ENCODE results near the gene SLC5A2.
"Not testable (repeated sequence)": the region's sequence is repeated elsewhere in the genome, so short reads cannot be mapped to it uniquely, and the experiment has no call there.

The SLC5A2 gene

DNA sequence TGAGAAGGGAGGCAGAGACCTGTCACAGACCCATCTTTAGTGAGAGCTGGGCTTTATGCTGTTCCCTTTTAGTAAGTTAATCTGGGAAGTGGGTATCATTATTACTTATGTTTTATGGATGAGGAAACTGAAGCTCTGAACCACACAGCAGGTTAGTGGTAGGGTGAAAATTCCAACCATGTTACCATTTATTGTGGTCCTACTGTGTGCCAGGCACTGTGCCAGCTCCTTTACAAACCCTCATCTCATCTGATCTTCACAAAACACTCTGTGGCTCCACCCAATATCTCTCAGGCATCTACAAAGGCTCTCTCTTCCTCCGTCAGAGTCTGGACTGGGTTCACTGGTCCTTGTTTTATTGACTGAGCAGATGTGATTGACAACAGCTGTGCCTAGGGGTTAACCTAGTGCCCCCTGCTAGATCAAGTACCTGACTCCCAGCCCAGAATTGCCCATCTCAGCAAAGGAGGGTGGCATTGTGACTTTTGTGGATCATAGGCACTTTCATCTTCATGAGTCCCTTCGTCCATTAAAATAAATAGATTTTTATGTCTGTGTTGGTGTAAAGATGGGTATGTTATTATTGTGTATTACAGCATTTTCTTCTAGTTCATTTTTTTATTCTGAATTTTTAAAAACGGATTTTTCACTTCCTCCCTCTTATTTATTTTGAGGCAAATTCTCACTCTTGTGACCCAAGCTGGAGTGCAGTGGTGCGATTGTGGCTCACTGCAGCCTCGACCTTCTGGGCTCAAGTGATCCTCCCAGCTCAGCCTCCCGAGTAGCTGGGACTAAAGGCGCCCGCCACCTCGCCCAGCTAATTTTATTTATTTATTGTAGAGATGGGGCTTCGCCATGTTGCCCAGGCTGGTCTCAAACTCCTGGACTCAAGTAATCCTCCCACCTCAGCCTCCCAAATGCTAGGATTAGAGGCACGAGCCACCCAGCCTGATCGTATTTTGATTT is 7.9 kb upstream of the SLC5A2 start:
- FAIRE-seq (no peak), DNase-seq (ENCODE audit: insufficient read length, low spot score) (no peak)

DNA sequence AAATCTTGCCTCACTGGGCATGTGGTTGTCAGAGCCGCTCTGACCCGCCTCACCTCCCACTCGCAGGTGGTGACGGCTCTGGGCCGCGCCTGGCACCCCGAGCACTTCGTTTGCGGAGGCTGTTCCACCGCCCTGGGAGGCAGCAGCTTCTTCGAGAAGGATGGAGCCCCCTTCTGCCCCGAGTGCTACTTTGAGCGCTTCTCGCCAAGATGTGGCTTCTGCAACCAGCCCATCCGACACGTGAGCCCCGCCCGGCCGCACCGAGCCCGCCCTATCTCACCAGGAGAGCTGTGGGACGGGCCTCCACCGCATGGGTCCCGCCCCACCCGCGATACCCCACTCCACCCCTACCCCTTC is 7.0 kb upstream of the SLC5A2 start:
- FAIRE-seq: no peak

DNA sequence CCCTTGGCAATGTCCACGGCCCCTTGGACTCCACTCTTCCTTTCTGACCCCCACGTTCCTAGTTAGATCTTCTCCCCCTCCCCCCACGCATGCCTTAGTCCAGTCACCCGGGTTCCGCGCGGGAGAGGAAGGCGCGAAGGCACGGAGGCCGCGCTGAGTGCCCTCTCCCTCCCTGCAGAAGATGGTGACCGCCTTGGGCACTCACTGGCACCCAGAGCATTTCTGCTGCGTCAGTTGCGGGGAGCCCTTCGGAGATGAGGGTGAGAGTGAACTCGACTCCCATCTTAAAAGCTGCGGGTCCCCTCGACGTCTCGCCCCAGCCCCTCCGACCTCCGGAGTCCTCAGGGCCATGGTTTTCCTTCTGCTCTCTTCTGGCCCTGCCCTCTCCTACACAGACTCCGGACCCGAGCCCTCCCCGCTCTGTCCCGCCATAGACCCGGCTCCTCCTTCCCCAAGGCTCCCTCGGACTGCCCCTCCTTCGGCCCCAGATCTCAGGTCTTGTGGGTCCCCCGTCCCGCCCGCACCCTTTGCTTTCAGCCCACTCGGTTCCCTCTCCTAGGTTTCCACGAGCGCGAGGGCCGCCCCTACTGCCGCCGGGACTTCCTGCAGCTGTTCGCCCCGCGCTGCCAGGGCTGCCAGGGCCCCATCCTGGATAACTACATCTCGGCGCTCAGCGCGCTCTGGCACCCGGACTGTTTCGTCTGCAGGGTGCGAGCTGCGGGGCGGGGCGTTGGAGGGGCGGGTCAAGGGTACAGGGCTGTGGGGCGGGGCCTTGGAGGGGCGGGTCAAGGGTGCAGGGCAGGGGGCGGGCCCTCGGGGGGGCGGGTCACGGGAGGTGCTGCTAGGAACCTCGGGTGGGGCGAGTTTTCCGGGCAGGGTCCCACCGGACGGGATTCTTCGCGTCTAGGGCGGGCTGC is 6.4 kb upstream of the SLC5A2 start:
- FAIRE-seq (no peak), DNase-seq (ENCODE audit: insufficient read length, low spot score) (no peak)

More for the DNA sequence above, 7.0 kb upstream of the SLC5A2 start:
- DNase-seq (ENCODE audit: insufficient read length, low spot score): no peak

DNA sequence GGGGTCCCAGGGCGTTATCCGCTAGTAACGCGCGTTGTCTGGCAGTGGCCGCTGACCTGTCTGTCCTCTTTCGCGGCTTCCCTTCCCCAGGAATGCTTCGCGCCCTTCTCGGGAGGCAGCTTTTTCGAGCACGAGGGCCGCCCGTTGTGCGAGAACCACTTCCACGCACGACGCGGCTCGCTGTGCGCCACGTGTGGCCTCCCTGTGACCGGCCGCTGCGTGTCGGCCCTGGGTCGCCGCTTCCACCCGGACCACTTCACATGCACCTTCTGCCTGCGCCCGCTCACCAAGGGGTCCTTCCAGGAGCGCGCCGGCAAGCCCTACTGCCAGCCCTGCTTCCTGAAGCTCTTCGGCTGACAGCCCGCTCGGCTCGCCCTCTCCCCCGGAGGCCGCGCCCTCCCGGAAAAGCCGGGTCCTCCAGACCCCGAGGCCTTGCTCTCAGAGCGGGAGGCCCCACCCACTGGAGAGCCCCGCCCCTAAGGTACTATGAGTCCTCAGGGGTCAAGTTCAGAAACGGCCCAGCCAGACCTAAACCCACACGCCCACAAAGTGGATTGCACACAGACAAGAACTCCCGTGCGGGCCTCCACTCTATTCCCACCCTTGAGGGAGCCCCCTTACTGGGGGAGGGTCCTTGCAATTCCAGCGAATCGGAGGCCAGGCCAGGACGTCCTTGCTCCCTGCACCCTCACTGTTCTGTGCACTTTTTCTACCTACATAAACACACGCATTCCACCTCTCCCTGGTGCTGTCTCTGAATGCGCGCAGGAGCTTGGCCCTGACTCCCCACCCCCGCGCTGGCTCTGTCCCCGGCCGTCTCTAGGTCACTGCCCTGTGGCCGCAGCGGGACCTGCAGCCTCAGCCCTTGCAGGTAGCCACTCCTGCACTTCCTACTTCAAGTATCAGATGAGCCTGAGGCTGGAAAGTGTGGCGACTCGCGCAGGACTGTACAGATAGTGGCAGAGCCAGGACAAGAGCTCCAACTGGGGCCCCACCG is 5.4 kb upstream of the SLC5A2 start:
- no peak for FAIRE-seq

DNA sequence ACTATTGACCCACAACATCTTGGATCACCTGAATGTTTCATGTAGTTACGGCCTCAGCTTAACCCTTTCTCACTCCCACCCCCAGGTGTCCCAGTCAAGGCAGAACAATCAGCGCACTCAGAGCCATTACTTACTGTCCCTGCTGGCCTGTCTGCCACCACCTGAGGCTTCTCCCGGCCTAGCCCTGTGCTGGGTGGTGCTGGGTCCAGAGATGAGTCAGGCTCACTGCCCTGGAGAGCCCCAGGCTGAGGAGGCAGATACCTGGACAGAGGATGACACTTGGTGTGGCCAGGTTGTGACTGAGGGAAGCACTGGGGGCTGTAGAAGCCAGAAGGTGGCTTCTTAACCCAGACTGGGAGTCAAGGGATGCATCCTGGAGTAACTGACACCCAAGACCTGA is 4.0 kb upstream of the SLC5A2 start:
- no peak for DNase-seq (ENCODE audit: insufficient read length, low spot score)
- FAIRE-seq: no peak

More for the DNA sequence above, 5.4 kb upstream of the SLC5A2 start:
- DNase-seq (ENCODE audit: insufficient read length, low spot score): no peak

DNA sequence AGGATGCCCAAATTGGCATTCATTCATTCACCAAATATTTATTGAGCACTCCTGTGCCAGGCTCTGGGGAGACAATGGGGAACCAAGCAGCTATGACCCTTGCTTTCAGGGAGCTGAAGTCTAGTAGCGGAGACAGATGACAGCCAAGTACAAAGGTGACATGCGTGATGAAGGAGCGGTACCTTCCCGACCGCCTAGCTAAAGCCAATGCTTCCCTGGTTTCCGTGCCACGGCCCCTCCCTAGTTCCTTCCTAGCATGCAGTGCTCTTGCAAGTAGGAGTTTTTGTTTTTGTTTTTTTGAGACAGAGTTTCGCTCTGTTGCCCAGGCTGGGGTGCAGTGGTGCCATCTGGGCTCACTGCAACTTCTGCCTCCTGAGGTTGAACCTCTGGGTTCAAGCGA is 3.2 kb upstream of the SLC5A2 start:
- DNase-seq (ENCODE audit: insufficient read length, low spot score): no peak
- FAIRE-seq: no peak

DNA sequence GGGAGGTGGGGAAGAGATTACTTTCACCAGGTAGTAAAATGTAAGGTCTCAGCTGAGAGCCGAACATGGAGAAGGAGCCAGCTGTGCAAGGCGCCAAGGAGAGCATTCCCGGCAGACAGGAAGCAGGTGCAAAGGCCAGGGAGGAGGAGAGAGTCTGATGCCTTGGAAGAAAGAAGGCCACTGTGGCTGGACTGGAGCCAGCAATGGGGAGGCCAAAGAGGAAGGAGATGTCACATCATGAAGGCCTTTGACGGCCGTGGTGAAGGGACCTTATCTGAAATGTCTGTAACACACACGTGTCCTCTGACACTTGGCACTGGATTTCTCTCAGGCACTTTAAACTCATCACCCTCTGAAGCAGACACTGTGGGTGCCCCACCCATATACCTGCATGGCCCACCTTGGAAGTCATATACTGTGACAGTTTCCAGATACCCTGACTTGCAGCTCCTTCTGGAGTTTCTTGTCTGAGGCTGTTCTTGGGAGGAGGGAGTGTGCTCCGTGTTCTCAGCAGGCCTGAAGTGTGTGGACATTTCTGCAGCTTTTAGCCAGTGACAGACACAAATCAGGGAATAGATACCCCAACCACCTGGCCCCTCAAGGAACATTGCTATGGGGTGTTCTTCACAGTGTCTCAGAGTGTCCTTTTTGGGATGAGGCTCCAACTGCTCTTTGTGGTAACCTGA is 1.9 kb upstream of the SLC5A2 start:
- FAIRE-seq: no peak
- no peak for DNase-seq (ENCODE audit: insufficient read length, low spot score)

DNA sequence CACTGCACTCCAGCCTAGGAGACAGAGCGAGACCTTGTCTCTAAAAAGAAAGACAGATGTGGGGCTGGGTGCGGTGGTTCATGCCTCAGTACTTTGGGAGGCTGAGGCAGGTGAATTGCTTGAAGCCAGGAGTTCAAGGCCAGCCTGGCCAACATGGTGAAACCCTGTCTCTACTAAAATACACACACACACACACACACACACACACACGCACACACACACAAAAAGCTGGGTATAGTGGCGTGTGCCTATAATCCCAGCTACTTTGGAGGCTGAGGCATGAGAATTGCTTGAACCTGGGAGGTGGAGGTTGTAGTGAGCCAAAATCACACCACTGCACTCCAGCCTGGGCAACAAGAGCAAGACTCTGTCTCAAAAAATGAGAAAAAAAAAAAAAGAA is 1.1 kb downstream of the SLC5A2 start:
- not testable (repeated sequence) for DNase-seq (ENCODE audit: insufficient read length, low spot score); FAIRE-seq

DNA sequence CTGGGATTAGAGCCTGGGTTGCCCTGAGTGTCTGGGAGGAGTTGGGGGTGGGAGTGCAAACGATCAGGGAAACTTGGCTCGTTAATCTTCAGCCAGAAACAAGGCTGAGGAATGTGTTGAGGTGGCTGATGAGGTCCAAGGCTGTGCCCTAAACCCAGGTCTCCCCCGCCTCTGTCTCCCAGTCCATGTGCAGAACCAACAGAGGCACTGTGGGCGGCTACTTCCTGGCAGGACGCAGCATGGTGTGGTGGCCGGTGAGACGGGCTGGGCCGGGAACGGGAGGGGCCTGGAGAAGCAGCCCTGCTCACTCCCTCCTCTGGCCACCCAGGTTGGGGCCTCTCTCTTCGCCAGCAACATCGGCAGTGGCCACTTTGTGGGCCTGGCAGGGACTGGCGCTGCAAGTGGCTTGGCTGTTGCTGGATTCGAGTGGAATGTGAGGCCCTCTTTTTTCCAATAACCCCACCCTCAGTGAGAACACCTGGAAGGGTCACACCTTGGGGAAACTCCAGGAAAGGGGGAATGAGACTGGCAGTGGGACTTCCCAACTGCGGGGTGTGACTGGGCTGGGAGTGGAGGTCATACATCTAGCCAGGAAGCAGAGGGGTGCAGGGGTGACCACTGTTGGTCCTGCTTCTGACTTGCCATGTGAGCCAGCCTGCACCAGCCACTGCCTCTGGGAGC is 1.7 kb downstream of the SLC5A2 start:
- FAIRE-seq (no peak), DNase-seq (ENCODE audit: insufficient read length, low spot score) (no peak)

DNA sequence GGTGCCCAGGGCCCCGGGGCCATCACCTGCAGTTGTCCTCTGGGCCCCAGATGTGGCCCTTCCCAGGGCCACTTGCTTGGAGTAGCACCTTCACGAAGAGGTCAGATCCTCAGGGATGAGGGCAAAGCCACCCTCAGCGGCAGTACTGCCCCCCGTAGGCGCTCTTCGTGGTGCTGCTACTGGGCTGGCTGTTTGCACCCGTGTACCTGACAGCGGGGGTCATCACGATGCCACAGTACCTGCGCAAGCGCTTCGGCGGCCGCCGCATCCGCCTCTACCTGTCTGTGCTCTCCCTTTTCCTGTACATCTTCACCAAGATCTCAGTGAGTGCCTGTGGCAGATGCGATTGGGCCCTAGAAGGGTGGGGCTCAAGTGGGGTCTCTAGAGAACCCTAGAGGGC is 2.6 kb downstream of the SLC5A2 start:
- DNase-seq (ENCODE audit: insufficient read length, low spot score) (no peak), FAIRE-seq (no peak)

DNA sequence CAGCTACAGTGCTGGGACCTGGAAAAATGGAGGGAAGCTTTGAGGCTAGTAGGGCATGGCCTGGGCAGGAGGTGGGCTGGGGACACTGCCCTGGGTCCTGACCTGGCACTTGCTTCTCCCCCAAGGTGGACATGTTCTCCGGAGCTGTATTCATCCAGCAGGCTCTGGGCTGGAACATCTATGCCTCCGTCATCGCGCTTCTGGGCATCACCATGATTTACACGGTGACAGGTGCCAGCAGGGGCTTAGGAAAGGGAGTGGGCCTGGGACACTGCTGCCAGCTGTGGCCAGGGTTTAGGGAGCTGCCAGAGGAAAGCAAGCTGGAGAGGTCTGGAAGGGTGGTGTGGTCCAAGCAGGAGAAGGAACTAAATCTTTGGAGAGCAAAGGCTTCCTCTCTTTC is 3.1 kb downstream of the SLC5A2 start:
- DNase-seq (ENCODE audit: insufficient read length, low spot score) (no peak), FAIRE-seq (no peak)

DNA sequence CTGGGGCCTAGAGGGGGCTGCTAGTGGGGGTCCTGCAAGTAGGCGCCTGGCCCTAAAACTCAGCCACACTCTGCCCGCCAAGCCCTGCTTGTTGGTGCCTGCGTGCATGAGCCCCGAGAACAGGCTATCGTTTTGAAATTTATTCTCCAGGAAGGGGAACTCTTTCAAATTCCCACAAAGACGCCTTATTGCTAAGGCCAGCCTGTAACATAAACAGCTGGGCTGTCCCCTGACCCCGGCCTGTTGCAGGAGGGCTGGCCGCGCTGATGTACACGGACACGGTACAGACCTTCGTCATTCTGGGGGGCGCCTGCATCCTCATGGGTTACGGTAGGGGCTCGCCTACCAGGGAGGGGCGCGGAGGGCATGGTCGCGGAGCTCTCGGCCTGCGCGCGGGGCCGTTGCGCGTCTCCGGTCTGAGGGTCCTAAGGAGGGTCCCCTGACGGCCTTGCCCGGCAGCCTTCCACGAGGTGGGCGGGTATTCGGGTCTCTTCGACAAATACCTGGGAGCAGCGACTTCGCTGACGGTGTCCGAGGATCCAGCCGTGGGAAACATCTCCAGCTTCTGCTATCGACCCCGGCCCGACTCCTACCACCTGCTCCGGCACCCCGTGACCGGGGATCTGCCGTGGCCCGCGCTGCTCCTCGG is 4.3 kb downstream of the SLC5A2 start:
- DNase-seq (ENCODE audit: insufficient read length, low spot score): no peak
- FAIRE-seq: peak; percentile 20

DNA sequence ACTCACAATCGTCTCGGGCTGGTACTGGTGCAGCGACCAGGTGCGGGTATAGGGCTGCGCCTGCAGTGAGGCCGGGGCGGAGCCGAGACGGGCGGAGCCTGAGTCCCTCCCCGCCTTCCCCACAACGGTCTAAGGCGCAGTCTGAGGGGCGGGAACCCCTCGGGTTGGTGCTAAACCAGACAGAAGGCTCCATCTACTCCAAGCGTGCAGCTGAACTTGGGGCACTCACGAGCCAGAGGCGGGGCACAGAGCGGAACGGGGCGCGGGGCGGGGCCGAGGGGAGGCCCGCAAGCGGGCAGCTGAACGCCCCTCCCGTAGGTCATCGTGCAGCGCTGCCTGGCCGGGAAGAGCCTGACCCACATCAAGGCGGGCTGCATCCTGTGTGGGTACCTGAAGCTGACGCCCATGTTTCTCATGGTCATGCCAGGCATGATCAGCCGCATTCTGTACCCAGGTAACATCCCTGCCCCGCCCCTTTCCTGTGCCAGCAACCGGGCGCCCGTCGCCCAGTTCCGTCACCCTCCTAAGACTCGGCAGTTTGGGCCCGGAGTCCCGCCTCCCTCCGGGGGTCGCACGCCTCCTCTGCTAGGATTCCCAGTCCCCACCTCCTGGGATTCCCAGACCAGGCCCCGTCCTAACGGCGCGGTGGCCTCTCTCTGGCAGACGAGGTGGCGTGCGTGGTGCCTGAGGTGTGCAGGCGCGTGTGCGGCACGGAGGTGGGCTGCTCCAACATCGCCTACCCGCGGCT is 5.0 kb downstream of the SLC5A2 start:
- FAIRE-seq (peak; percentile 68), DNase-seq (ENCODE audit: insufficient read length, low spot score) (peak; percentile 59)

DNA sequence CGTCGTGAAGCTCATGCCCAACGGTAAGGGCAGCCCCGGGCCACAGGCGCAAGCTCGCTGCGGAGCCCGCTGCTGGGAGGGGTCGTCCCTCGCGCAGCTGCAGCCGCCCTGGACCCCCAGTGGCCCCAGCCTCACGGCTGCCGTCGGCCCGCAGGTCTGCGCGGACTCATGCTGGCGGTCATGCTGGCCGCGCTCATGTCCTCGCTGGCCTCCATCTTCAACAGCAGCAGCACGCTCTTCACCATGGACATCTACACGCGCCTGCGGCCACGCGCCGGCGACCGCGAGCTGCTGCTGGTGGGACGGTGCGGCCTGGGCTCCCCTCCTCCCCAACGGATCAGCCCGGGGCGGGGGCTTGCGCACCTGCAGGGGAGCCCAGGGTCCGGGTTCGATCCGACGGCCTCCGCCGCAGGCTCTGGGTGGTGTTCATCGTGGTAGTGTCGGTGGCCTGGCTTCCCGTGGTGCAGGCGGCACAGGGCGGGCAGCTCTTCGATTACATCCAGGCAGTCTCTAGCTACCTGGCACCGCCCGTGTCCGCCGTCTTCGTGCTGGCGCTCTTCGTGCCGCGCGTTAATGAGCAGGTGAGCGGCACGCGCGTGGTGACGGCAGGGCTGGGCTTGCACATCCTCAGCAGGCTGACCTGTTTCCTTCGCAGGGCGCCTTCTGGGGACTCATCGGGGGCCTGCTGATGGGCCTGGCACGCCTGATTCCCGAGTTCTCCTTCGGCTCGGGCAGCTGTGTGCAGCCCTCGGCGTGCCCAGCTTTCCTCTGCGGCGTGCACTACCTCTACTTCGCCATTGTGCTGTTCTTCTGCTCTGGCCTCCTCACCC is 5.8 kb downstream of the SLC5A2 start:
- FAIRE-seq: no peak
- no peak for DNase-seq (ENCODE audit: insufficient read length, low spot score)

DNA sequence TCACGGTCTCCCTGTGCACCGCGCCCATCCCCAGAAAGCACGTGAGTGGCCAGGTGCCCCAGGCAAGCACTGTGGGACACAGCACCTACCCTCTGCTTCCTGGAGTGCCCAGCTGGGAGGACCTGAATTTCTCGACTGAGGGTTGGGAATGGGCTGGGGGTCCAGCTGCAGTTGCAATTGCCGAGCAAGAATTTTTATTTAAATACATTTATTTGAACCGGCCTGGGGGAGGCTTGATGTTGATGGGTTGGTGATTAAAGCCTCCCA is 6.3 kb downstream of the SLC5A2 start:
- no peak for FAIRE-seq
- DNase-seq (ENCODE audit: insufficient read length, low spot score): no peak

DNA sequence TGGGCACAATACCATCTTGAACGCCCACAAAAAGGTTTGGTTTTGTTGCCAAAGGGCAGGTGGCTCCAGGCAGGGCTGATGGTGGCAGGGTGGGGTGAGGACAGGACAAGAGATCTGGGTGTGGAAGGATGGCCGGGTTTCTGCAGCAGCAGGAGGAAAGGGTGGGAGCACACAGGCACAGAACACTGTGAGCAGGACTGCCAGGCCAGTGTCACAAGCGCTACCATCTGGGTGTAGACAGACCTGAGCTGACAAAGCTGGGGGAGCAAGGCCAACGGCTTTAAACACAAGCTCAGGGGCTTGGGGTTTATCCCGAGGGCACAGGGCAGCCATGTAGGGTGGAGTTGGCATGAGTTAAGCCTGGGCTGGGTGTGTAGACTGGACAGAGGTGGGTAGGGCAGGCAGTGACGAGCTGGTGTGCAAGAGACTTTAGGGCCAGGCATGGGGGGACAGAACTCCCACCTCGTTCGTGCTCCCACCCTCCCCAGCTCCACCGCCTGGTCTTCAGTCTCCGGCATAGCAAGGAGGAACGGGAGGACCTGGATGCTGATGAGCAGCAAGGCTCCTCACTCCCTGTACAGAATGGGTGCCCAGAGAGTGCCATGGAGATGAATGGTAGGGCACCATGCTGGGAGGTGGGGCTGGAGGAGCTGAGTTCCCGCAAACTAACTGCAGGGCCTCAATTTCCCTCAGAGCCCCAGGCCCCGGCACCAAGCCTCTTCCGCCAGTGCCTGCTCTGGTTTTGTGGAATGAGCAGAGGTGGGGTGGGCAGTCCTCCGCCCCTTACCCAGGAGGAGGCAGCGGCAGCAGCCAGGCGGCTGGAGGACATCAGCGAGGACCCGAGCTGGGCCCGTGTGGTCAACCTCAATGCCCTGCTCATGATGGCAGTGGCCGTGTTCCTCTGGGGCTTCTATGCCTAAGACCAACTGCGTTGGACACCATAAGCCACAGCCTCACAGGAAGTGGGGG is 7.0 kb downstream of the SLC5A2 start:
- no peak for DNase-seq (ENCODE audit: insufficient read length, low spot score)
- no peak for FAIRE-seq

Measured in HTR-8/SVneo (cell line).